ENCODE data around the gene CCDC78.
A peak's percentile ranks its signal among the peaks of the same experiment; 100 is the strongest.

CCDC78 gene

DNA sequence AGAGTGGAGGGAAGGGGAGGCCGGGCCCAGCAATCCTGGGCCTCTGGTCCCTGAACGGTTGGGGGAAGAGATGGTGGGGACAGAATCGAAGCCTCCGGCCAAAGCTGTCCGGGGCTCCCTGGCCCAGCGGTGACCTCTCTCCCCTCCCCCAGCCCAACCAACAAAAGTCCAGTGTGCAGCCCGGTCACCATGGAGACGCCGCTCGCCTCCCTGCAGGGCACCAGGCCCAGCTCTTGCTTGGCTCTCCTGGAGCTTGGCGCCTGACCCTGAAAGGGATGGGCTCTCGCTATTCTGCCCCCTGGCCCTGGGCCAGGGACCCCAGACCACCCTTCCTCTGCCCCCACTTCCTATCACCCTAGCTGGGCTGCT lies 10.1 kb downstream of the CCDC78 start:
- Histone ChIP-seq H3K9ac (ENCODE audit: low read length) (no peak overlapping the region), H3K9me3 (ENCODE audit: insufficient read depth, low read length) (no peaks in the 10 kb centered on the region), H3K79me2 (ENCODE audit: insufficient read depth, low read length) (no peaks in the 10 kb centered on the region), H3K27me3 (ENCODE audit: low read length) (no peaks in the 10 kb centered on the region), H3K27ac (ENCODE audit: low read depth, low read length) (no peak overlapping the region), H2AFZ (ENCODE audit: low read depth, low read length, severe bottlenecking) (no peak overlapping the region), H4K20me1 (ENCODE audit: low read depth, low read length) (no peaks in the 10 kb centered on the region), H3F3A (ENCODE audit: insufficient read depth) (0 out of 2 replicates have a peak, but pooled peaks cover 3% of the 10 kb centered on the region), H3K4me3 (ENCODE audit: insufficient read depth, low read length, poor library complexity, severe bottlenecking) (no peak overlapping the region), H3K9me2 (replicated peaks; ENCODE audit: insufficient read depth, low read length) (no peaks in the 10 kb centered on the region), H3K36me3 (ENCODE audit: low read length) (no peaks in the 10 kb centered on the region), H3K4me2 (ENCODE audit: low read depth, low read length, poor library complexity, severe bottlenecking) (no peak overlapping the region)
- TF ChIP-seq EZH2phosphoT487 (conservative IDR thresholded peaks at IDR 0.05; ENCODE audit: low read length), result no peak
- TF ChIP-seq, protein P1, sequence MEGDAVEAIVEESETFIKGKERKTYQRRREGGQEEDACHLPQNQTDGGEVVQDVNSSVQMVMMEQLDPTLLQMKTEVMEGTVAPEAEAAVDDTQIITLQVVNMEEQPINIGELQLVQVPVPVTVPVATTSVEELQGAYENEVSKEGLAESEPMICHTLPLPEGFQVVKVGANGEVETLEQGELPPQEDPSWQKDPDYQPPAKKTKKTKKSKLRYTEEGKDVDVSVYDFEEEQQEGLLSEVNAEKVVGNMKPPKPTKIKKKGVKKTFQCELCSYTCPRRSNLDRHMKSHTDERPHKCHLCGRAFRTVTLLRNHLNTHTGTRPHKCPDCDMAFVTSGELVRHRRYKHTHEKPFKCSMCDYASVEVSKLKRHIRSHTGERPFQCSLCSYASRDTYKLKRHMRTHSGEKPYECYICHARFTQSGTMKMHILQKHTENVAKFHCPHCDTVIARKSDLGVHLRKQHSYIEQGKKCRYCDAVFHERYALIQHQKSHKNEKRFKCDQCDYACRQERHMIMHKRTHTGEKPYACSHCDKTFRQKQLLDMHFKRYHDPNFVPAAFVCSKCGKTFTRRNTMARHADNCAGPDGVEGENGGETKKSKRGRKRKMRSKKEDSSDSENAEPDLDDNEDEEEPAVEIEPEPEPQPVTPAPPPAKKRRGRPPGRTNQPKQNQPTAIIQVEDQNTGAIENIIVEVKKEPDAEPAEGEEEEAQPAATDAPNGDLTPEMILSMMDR (IDR thresholded peaks at IDR 0.05; ENCODE audit: insufficient read depth, low read length, poor library complexity, severe bottlenecking), result no peak

DNA sequence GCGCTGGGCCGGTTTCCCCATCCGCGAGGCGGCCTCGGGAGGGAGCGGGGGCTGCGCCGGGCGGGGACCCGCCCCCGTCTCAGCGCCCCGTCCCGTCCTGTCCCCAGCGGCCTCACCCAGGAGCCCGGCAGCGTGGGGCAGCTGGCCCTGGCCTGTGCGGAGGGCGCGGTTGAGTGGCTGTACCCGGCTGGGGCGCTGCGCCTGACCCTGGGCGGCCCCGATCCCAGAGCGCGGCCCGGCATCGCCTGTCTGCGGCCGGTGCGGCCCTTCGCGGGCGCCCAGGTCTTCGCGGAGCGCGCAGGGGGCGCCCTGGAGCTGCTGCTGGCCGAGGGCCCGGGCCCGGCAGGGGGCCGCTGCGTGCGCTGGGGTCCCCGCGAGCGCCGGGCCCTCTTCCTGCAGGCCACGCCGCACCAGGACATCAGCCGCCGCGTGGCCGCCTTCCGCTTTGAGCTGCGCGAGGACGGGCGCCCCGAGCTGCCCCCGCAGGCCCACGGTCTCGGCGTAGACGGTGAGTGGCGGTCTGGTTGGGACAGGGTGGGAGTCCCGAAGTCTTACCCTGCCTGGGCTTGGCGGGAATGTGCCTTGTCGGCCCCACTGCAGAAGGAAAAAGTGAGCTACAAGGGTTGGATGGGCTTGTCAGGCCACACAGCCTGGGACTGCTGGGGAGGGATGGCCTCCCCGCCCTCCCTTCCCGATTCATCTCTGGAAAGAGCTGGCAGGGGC lies 10.6 kb downstream of the CCDC78 start:
- Histone ChIP-seq H3K4me3 (ENCODE audit: insufficient read depth, low read length, poor library complexity, severe bottlenecking) (peak overlapping the region; percentile 36), H3K4me2 (ENCODE audit: low read depth, low read length, poor library complexity, severe bottlenecking) (peak overlapping the region; percentile 44), H3F3A (ENCODE audit: insufficient read depth) (0 out of 2 replicates have a peak, but pooled peaks cover 3% of the 10 kb centered on the region), H3K79me2 (ENCODE audit: insufficient read depth, low read length) (no peaks in the 10 kb centered on the region), H2AFZ (ENCODE audit: low read depth, low read length, severe bottlenecking) (no peak overlapping the region), H3K9ac (ENCODE audit: low read length) (peak overlapping the region; percentile 35; the same call in 1 of the 2 replicates), H3K27me3 (ENCODE audit: low read length) (no peaks in the 10 kb centered on the region), H3K9me3 (ENCODE audit: insufficient read depth, low read length) (no peaks in the 10 kb centered on the region), H3K27ac (ENCODE audit: low read depth, low read length) (no peak overlapping the region), H3K9me2 (replicated peaks; ENCODE audit: insufficient read depth, low read length) (no peaks in the 10 kb centered on the region), H4K20me1 (ENCODE audit: low read depth, low read length) (no peaks in the 10 kb centered on the region), H3K36me3 (ENCODE audit: low read length) (no peaks in the 10 kb centered on the region)
- TF ChIP-seq, protein P1 (IDR thresholded peaks at IDR 0.05; ENCODE audit: insufficient read depth, low read length, poor library complexity, severe bottlenecking), result no peak
- TF ChIP-seq EZH2phosphoT487 (conservative IDR thresholded peaks at IDR 0.05; ENCODE audit: low read length), result no peak

DNA sequence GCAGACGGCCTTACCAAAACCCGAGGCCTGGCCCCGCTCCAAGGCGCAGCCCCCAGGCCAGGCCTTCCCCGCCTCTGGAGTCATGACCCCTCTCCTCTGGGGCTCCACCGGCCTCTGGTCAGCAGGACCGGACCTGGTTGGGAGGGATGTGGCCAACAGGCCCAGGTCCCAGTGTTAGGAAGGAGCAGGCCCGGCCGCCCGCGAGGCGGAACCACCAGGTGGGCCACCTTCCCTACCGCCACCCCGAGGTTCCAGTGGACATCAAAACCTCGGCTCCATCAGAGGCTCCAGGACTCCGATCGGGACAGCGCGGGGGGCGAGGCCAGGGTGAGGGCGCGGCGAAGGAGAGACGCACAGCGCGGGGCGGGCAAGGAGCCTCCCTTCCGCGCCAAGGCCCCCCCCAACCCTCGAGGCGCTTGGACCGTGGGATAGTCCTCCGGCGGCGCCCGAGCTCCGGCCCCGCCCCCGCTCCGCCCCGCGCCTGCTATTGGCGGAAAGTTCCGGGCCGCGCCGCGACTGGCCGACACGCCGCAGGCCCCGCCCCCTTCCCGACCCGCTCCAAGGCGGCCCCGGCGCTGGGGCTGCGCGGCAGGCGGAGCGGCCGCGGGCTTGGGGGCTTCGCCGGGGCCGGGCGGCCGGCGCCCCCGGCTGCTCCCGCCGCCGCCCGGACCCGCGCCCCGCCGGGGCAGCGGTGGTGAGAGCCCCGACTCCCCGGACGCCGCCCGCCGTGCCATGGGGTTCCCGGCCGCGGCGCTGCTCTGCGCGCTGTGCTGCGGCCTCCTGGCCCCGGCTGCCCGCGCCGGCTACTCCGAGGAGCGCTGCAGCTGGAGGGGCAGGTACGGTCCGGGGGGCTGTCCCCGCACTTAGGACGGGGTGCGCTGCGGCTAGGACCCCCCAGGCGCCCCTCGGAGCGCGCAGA lies 11.4 kb downstream of the CCDC78 start, which contains the start of gene METRN:
METRN (plus strand) TSS at position 561 of the 919 bp plus-strand sequence; CDS start at position 733, 172 bp downstream.
- H3F3A ChIP-seq (ENCODE audit: insufficient read depth), result no peaks in the 10 kb centered on the region
- H3K27ac ChIP-seq (ENCODE audit: low read depth, low read length), result no peak within 1 kb of the TSS
- peak within 1 kb of the TSS; percentile 36 for H3K4me3 ChIP-seq (ENCODE audit: insufficient read depth, low read length, poor library complexity, severe bottlenecking)
- H2AFZ ChIP-seq (ENCODE audit: low read depth, low read length, severe bottlenecking), result no peak within 1 kb of the TSS
- peak within 1 kb of the TSS; percentile 44 for H3K4me2 ChIP-seq (ENCODE audit: low read depth, low read length, poor library complexity, severe bottlenecking)
- peak within 1 kb of the TSS; percentile 35; the same call in 1 of the 2 replicates for H3K9ac ChIP-seq (ENCODE audit: low read length)
- no peaks in the 10 kb centered on the region for H3K36me3 ChIP-seq (ENCODE audit: low read length)
- no peaks in the 10 kb centered on the region for H3K9me2 ChIP-seq (replicated peaks; ENCODE audit: insufficient read depth, low read length)
- H3K9me3 ChIP-seq (ENCODE audit: insufficient read depth, low read length), result no peaks in the 10 kb centered on the region
- H3K79me2 ChIP-seq (ENCODE audit: insufficient read depth, low read length), result no peaks in the 10 kb centered on the region
- H3K27me3 ChIP-seq (ENCODE audit: low read length), result no peaks in the 10 kb centered on the region
- TF ChIP-seq, protein P1 (IDR thresholded peaks at IDR 0.05; ENCODE audit: insufficient read depth, low read length, poor library complexity, severe bottlenecking), result no peak
- TF ChIP-seq EZH2phosphoT487 (conservative IDR thresholded peaks at IDR 0.05; ENCODE audit: low read length), result no peak
- no peaks in the 10 kb centered on the region for H4K20me1 ChIP-seq (ENCODE audit: low read depth, low read length)
